ENCODE data around the gene NPHP4.
A peak's percentile ranks its signal among the peaks of the same experiment; 100 is the strongest.

Gene NPHP4

GRCh38 chr1:5976726-5977493 is 15.3 kb downstream of the NPHP4 start:
- Histone ChIP-seq H3K27me3 (replicated peaks) (no peaks in the 10 kb centered on the region), H3K4me3 (ENCODE audit: low read depth, low read length) (no peak overlapping the region), H3K27ac (no peak overlapping the region), H3K36me3 (replicated peaks) (no peaks in the 10 kb centered on the region)
- in situ Hi-C loops (cut with HindIII; ENCODE audit: low pct_ligation_motif_present, low sequenced_read_pairs), result no loop called here
- no peak for DNase-seq
- TF ChIP-seq CTCF (IDR thresholded peaks at IDR 0.05; ENCODE audit: low read depth, low read length, missing control alignments), result no peak

- in situ Hi-C loops (cut with HindIII; ENCODE audit: low pct_ligation_motif_present, low sequenced_read_pairs), result no loop called here
Measured at GRCh38 chr1:5976231-5976630, 16.0 kb downstream of the NPHP4 start.

GRCh38 chr1:5975133-5975880 is 16.9 kb downstream of the NPHP4 start:
- peak; percentile 45 for DNase-seq
- Histone ChIP-seq H3K36me3 (replicated peaks) (no peaks in the 10 kb centered on the region), H3K27ac (no peak overlapping the region), H3K27me3 (replicated peaks) (no peaks in the 10 kb centered on the region), H3K4me3 (ENCODE audit: low read depth, low read length) (no peak overlapping the region)
- in situ Hi-C loops (cut with HindIII; ENCODE audit: low pct_ligation_motif_present, low sequenced_read_pairs), result no loop called here
- TF ChIP-seq CTCF (IDR thresholded peaks at IDR 0.05; ENCODE audit: low read depth, low read length, missing control alignments), result peak; percentile 92

More at GRCh38 chr1:5976231-5976630, 16.0 kb downstream of the NPHP4 start:
- Histone ChIP-seq H3K27ac (no peak overlapping the region), H3K27me3 (replicated peaks) (no peaks in the 10 kb centered on the region), H3K4me3 (ENCODE audit: low read depth, low read length) (no peak overlapping the region), H3K36me3 (replicated peaks) (no peaks in the 10 kb centered on the region)
- TF ChIP-seq CTCF (IDR thresholded peaks at IDR 0.05; ENCODE audit: low read depth, low read length, missing control alignments), result no peak
- no peak for DNase-seq

GRCh38 chr1:5974631-5975030 is 17.6 kb downstream of the NPHP4 start:
- DNase-seq, result no peak
- no peaks in the 10 kb centered on the region for H3K36me3 ChIP-seq (replicated peaks)
- no peak overlapping the region for H3K27ac ChIP-seq
- in situ Hi-C loops (cut with HindIII; ENCODE audit: low pct_ligation_motif_present, low sequenced_read_pairs), result no loop called here
- H3K4me3 ChIP-seq (ENCODE audit: low read depth, low read length), result no peak overlapping the region
- no peaks in the 10 kb centered on the region for H3K27me3 ChIP-seq (replicated peaks)
- no peak for TF ChIP-seq CTCF (IDR thresholded peaks at IDR 0.05; ENCODE audit: low read depth, low read length, missing control alignments)

- Histone ChIP-seq H3K36me3 (replicated peaks) (no peaks in the 10 kb centered on the region), H3K4me3 (ENCODE audit: low read depth, low read length) (no peak overlapping the region), H3K27ac (no peak overlapping the region), H3K27me3 (replicated peaks) (no peaks in the 10 kb centered on the region)
- peak; percentile 51 for TF ChIP-seq CTCF (IDR thresholded peaks at IDR 0.05; ENCODE audit: low read depth, low read length, missing control alignments)
- in situ Hi-C loops (cut with HindIII; ENCODE audit: low pct_ligation_motif_present, low sequenced_read_pairs), result no loop called here
- DNase-seq, result no peak
Measured at GRCh38 chr1:5973771-5974170, 18.5 kb downstream of the NPHP4 start.

All from brain microvascular endothelial cell (primary cell).